Measurements from ENCODE around the gene TMEM117.

Gene TMEM117

GRCh38 chr12:44313188-44313587 lies 477.3 kb downstream of the TMEM117 start:
- Histone ChIP-seq H3K4me3 (ENCODE audit: low read depth in 1 of 2, low read length in 2 of 2) (no peak overlapping the region), H3K36me3 (ENCODE audit: control insufficient read depth in 1 of 2, insufficient read depth in 2 of 2, low read length in 2 of 2) (no peaks in the 10 kb centered on the region), H3K27me3 (ENCODE audit: low read depth, low read length) (no peaks in the 10 kb centered on the region)

GRCh38 chr12:44314007-44314500 lies 478.2 kb downstream of the TMEM117 start:
- H3K4me3 ChIP-seq (ENCODE audit: low read depth in 1 of 2, low read length in 2 of 2): no peak overlapping the region
- H3K4me1 ChIP-seq (ENCODE audit: control insufficient read depth in 1 of 2, insufficient read depth in 2 of 2, low read length in 2 of 2): no peaks in the 10 kb centered on the region
- H3K9me3 ChIP-seq (ENCODE audit: control insufficient read depth in 1 of 2, low read length in 2 of 2): peaks cover 0 to 9% of the 10 kb centered on the region in 2 donors
- H3K27me3 ChIP-seq (ENCODE audit: low read depth, low read length): no peaks in the 10 kb centered on the region
- H3K27ac ChIP-seq (ENCODE audit: low read length): no peak overlapping the region
- no peaks in the 10 kb centered on the region for H3K36me3 ChIP-seq (ENCODE audit: control insufficient read depth in 1 of 2, insufficient read depth in 2 of 2, low read length in 2 of 2)

More at GRCh38 chr12:44313188-44313587, 477.3 kb downstream of the TMEM117 start:
- peaks cover 0 to 9% of the 10 kb centered on the region in 2 donors for H3K9me3 ChIP-seq (ENCODE audit: control insufficient read depth in 1 of 2, low read length in 2 of 2)
- no peaks in the 10 kb centered on the region for H3K4me1 ChIP-seq (ENCODE audit: control insufficient read depth in 1 of 2, insufficient read depth in 2 of 2, low read length in 2 of 2)
- H3K27ac ChIP-seq (ENCODE audit: low read length): no peak overlapping the region

GRCh38 chr12:44317651-44318126 lies 481.8 kb downstream of the TMEM117 start:
- Histone ChIP-seq H3K4me3 (ENCODE audit: low read depth in 1 of 2, low read length in 2 of 2) (no peak overlapping the region), H3K27me3 (ENCODE audit: low read depth, low read length) (no peaks in the 10 kb centered on the region), H3K36me3 (ENCODE audit: control insufficient read depth in 1 of 2, insufficient read depth in 2 of 2, low read length in 2 of 2) (no peaks in the 10 kb centered on the region), H3K27ac (ENCODE audit: low read length) (no peak overlapping the region), H3K9me3 (ENCODE audit: control insufficient read depth in 1 of 2, low read length in 2 of 2) (peaks cover 0 to 5% of the 10 kb centered on the region in 2 donors), H3K4me1 (ENCODE audit: control insufficient read depth in 1 of 2, insufficient read depth in 2 of 2, low read length in 2 of 2) (no peaks in the 10 kb centered on the region)

- Histone ChIP-seq H3K4me3 (ENCODE audit: low read depth in 1 of 2, low read length in 2 of 2) (no peak overlapping the region), H3K9me3 (ENCODE audit: control insufficient read depth in 1 of 2, low read length in 2 of 2) (no peaks in the 10 kb centered on the region), H3K27ac (ENCODE audit: low read length) (no peak overlapping the region), H3K4me1 (ENCODE audit: control insufficient read depth in 1 of 2, insufficient read depth in 2 of 2, low read length in 2 of 2) (no peaks in the 10 kb centered on the region), H3K27me3 (ENCODE audit: low read depth, low read length) (no peaks in the 10 kb centered on the region), H3K36me3 (ENCODE audit: control insufficient read depth in 1 of 2, insufficient read depth in 2 of 2, low read length in 2 of 2) (no peaks in the 10 kb centered on the region)
Observed at GRCh38 chr12:44331269-44331668, 495.4 kb downstream of the TMEM117 start.

GRCh38 chr12:44334347-44334746 lies 498.5 kb downstream of the TMEM117 start:
- Histone ChIP-seq H3K27ac (ENCODE audit: low read length) (no peak overlapping the region), H3K27me3 (ENCODE audit: low read depth, low read length) (no peaks in the 10 kb centered on the region), H3K4me1 (ENCODE audit: control insufficient read depth in 1 of 2, insufficient read depth in 2 of 2, low read length in 2 of 2) (no peaks in the 10 kb centered on the region), H3K4me3 (ENCODE audit: low read depth in 1 of 2, low read length in 2 of 2) (no peak overlapping the region), H3K36me3 (ENCODE audit: control insufficient read depth in 1 of 2, insufficient read depth in 2 of 2, low read length in 2 of 2) (no peaks in the 10 kb centered on the region), H3K9me3 (ENCODE audit: control insufficient read depth in 1 of 2, low read length in 2 of 2) (no peaks in the 10 kb centered on the region)

- Histone ChIP-seq H3K27me3 (ENCODE audit: low read depth, low read length) (no peaks in the 10 kb centered on the region), H3K4me3 (ENCODE audit: low read depth in 1 of 2, low read length in 2 of 2) (no peak overlapping the region), H3K36me3 (ENCODE audit: control insufficient read depth in 1 of 2, insufficient read depth in 2 of 2, low read length in 2 of 2) (no peaks in the 10 kb centered on the region), H3K4me1 (ENCODE audit: control insufficient read depth in 1 of 2, insufficient read depth in 2 of 2, low read length in 2 of 2) (no peaks in the 10 kb centered on the region), H3K27ac (ENCODE audit: low read length) (no peak overlapping the region), H3K9me3 (ENCODE audit: control insufficient read depth in 1 of 2, low read length in 2 of 2) (no peaks in the 10 kb centered on the region)
Observed at GRCh38 chr12:44335030-44335429, 499.1 kb downstream of the TMEM117 start.

- H3K4me3 ChIP-seq (ENCODE audit: low read depth in 1 of 2, low read length in 2 of 2): no peak overlapping the region
- H3K36me3 ChIP-seq (ENCODE audit: control insufficient read depth in 1 of 2, insufficient read depth in 2 of 2, low read length in 2 of 2): no peaks in the 10 kb centered on the region
- no peaks in the 10 kb centered on the region for H3K4me1 ChIP-seq (ENCODE audit: control insufficient read depth in 1 of 2, insufficient read depth in 2 of 2, low read length in 2 of 2)
- no peaks in the 10 kb centered on the region for H3K27me3 ChIP-seq (ENCODE audit: low read depth, low read length)
- H3K9me3 ChIP-seq (ENCODE audit: control insufficient read depth in 1 of 2, low read length in 2 of 2): no peaks in the 10 kb centered on the region
- H3K27ac ChIP-seq (ENCODE audit: low read length): no peak overlapping the region
Observed at GRCh38 chr12:44336577-44336976, 500.7 kb downstream of the TMEM117 start.

GRCh38 chr12:44342371-44342770 lies 506.5 kb downstream of the TMEM117 start:
- H3K27ac ChIP-seq (ENCODE audit: low read length): no peak overlapping the region

GRCh38 chr12:44347145-44347544 lies 511.3 kb downstream of the TMEM117 start:
- H3K27ac ChIP-seq (ENCODE audit: low read length): no peak overlapping the region
- no peaks in the 10 kb centered on the region for H3K36me3 ChIP-seq (ENCODE audit: control insufficient read depth in 1 of 2, insufficient read depth in 2 of 2, low read length in 2 of 2)
- no peaks in the 10 kb centered on the region for H3K9me3 ChIP-seq (ENCODE audit: control insufficient read depth in 1 of 2, low read length in 2 of 2)
- no peak overlapping the region for H3K4me3 ChIP-seq (ENCODE audit: low read depth in 1 of 2, low read length in 2 of 2)
- no peaks in the 10 kb centered on the region for H3K27me3 ChIP-seq (ENCODE audit: low read depth, low read length)
- H3K4me1 ChIP-seq (ENCODE audit: control insufficient read depth in 1 of 2, insufficient read depth in 2 of 2, low read length in 2 of 2): no peaks in the 10 kb centered on the region

More at GRCh38 chr12:44342371-44342770, 506.5 kb downstream of the TMEM117 start:
- Histone ChIP-seq H3K9me3 (ENCODE audit: control insufficient read depth in 1 of 2, low read length in 2 of 2) (no peaks in the 10 kb centered on the region), H3K4me3 (ENCODE audit: low read depth in 1 of 2, low read length in 2 of 2) (no peak overlapping the region), H3K27me3 (ENCODE audit: low read depth, low read length) (no peaks in the 10 kb centered on the region), H3K4me1 (ENCODE audit: control insufficient read depth in 1 of 2, insufficient read depth in 2 of 2, low read length in 2 of 2) (no peaks in the 10 kb centered on the region), H3K36me3 (ENCODE audit: control insufficient read depth in 1 of 2, insufficient read depth in 2 of 2, low read length in 2 of 2) (no peaks in the 10 kb centered on the region)

- Histone ChIP-seq H3K27me3 (ENCODE audit: low read depth, low read length) (no peaks in the 10 kb centered on the region), H3K27ac (ENCODE audit: low read length) (no peak overlapping the region), H3K9me3 (ENCODE audit: control insufficient read depth in 1 of 2, low read length in 2 of 2) (no peaks in the 10 kb centered on the region), H3K36me3 (ENCODE audit: control insufficient read depth in 1 of 2, insufficient read depth in 2 of 2, low read length in 2 of 2) (no peaks in the 10 kb centered on the region), H3K4me3 (ENCODE audit: low read depth in 1 of 2, low read length in 2 of 2) (no peak overlapping the region), H3K4me1 (ENCODE audit: control insufficient read depth in 1 of 2, insufficient read depth in 2 of 2, low read length in 2 of 2) (no peaks in the 10 kb centered on the region)
Observed at GRCh38 chr12:44357494-44357893, 521.6 kb downstream of the TMEM117 start.

GRCh38 chr12:44358636-44359035 lies 522.8 kb downstream of the TMEM117 start:
- Histone ChIP-seq H3K27ac (ENCODE audit: low read length) (no peak overlapping the region), H3K36me3 (ENCODE audit: control insufficient read depth in 1 of 2, insufficient read depth in 2 of 2, low read length in 2 of 2) (no peaks in the 10 kb centered on the region), H3K4me1 (ENCODE audit: control insufficient read depth in 1 of 2, insufficient read depth in 2 of 2, low read length in 2 of 2) (no peaks in the 10 kb centered on the region), H3K27me3 (ENCODE audit: low read depth, low read length) (no peaks in the 10 kb centered on the region), H3K4me3 (ENCODE audit: low read depth in 1 of 2, low read length in 2 of 2) (no peak overlapping the region), H3K9me3 (ENCODE audit: control insufficient read depth in 1 of 2, low read length in 2 of 2) (no peaks in the 10 kb centered on the region)

GRCh38 chr12:44362947-44363346 lies 527.1 kb downstream of the TMEM117 start:
- Histone ChIP-seq H3K27me3 (ENCODE audit: low read depth, low read length) (no peaks in the 10 kb centered on the region), H3K4me1 (ENCODE audit: control insufficient read depth in 1 of 2, insufficient read depth in 2 of 2, low read length in 2 of 2) (no peaks in the 10 kb centered on the region), H3K4me3 (ENCODE audit: low read depth in 1 of 2, low read length in 2 of 2) (no peak overlapping the region), H3K9me3 (ENCODE audit: control insufficient read depth in 1 of 2, low read length in 2 of 2) (no peaks in the 10 kb centered on the region), H3K36me3 (ENCODE audit: control insufficient read depth in 1 of 2, insufficient read depth in 2 of 2, low read length in 2 of 2) (no peaks in the 10 kb centered on the region), H3K27ac (ENCODE audit: low read length) (no peak overlapping the region)
